Activated B cell treated with CpG ODN at 0.5 μM for 24 hours (primary cell): Measurements from ENCODE around the gene SLC47A1. TPM values are rescaled to one million over a fixed set of nuclear protein-coding genes. Genes with fewer than 3 reads are reported as not detected.

ENCODE experiments used
- ATAC-seq: fragments of 200-7000 bp; cut with Tn5 transposase; one replicate; pipeline ENCODE4 v1.10.0; 2021; ENCODE audit warnings: low read depth, mild to moderate bottlenecking, moderate library complexity
- CTCF ChIA-PET: fragments of 350-600 bp; sonication (Branson Sonifier 250); formaldehyde crosslinking; loops from one replicate; lab custom pipeline; 2021; ENCODE audit warnings: antibody characterized with exemption; lab: Charles Lee
- POLR2A ChIA-PET: fragments of 350-600 bp; sonication (Branson Sonifier 250); formaldehyde crosslinking; loops from one replicate; lab custom pipeline; 2021; ENCODE audit warnings: antibody characterized with exemption; lab: Charles Lee
- DNase-seq: peaks from one replicate; pipeline ENCODE4 v3.0.0; 2022
- H3K27ac Mint-ChIP-seq: one replicate; pipeline ENCODE4 v1.8.0; 2020; ENCODE audit warnings: mixed read lengths
- H3K27me3 Mint-ChIP-seq: one replicate; pipeline ENCODE4 v1.8.0; 2021; ENCODE audit warnings: mixed read lengths
- H3K36me3 Mint-ChIP-seq: one replicate; pipeline ENCODE4 v1.8.0; 2021; ENCODE audit warnings: low read depth, mixed read lengths
- H3K4me1 Mint-ChIP-seq: one replicate; pipeline ENCODE4 v1.8.0; 2021; ENCODE audit warnings: mixed read lengths
- H3K4me3 Mint-ChIP-seq: one replicate; pipeline ENCODE4 v1.8.0; 2020; ENCODE audit warnings: mild to moderate bottlenecking, mixed read lengths
- H3K9me3 Mint-ChIP-seq: one replicate; pipeline ENCODE4 v1.8.0; 2020; ENCODE audit warnings: mixed read lengths
- intact Hi-C: fragments of 100-400 bp; cut with micrococcal nuclease; formaldehyde crosslinking; loops from one replicate; pipeline ENCODE4 v1.15.1; 2024
- total RNA-seq: library from RNA; stranded (reverse); gene quantifications from 2 replicates; pipeline ENCODE4 v1.2.3, GENCODE V29; 2022
- TF ChIP-seq, protein P1 (sequence below): fragments of 200-600 bp; IDR thresholded peaks from one replicate; pipeline ENCODE4 v1.8.0; 2022; ENCODE audit warnings: antibody characterized with exemption, mild to moderate bottlenecking

The SLC47A1 gene
- total RNA-seq, 1 donor from 2014 or later, result 0.11 TPM

DNA sequence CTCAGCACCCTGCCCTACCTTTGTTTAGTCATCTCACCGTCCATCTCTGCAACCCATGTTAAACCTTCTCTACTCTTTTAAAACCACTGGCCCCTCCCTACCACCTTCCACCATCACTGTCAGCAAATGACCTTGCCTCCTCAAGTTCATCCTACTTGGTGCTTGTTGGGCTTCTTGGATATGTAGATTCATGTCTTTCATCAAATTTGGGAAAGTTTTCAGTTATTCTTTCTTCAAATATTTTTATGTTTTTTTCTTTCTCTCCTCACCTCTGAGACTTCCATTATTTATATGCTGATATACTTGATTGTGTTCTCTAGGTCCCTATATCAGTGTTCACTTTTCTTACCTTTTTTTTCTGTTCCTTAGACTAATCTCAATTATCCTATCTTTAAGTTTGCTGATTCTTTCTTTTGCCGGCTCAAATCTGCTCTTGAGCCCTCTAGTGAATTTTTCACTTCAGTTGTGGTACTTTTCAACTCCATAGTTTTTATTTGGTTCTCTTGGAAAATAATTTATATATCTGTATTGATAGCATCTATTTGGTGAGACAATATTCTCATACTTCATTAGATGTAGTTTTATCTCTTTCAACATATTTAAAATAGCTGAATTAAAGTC, 86.2 kb downstream of the SLC47A1 start:
- ATAC-seq, result no peak
- CTCF ChIA-PET, result no interaction called here
- Mint-ChIP-seq H3K9me3 (peaks cover 27% of the 10 kb centered on the region), H3K27me3 (peaks cover 5% of the 10 kb centered on the region), H3K36me3 (peaks cover 13% of the 10 kb centered on the region), H3K27ac (no peak overlapping the region), H3K4me1 (no peaks in the 10 kb centered on the region), H3K4me3 (no peak overlapping the region)
- intact Hi-C loops, result no loop called here
- TF ChIP-seq, protein P1, sequence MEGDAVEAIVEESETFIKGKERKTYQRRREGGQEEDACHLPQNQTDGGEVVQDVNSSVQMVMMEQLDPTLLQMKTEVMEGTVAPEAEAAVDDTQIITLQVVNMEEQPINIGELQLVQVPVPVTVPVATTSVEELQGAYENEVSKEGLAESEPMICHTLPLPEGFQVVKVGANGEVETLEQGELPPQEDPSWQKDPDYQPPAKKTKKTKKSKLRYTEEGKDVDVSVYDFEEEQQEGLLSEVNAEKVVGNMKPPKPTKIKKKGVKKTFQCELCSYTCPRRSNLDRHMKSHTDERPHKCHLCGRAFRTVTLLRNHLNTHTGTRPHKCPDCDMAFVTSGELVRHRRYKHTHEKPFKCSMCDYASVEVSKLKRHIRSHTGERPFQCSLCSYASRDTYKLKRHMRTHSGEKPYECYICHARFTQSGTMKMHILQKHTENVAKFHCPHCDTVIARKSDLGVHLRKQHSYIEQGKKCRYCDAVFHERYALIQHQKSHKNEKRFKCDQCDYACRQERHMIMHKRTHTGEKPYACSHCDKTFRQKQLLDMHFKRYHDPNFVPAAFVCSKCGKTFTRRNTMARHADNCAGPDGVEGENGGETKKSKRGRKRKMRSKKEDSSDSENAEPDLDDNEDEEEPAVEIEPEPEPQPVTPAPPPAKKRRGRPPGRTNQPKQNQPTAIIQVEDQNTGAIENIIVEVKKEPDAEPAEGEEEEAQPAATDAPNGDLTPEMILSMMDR, result no peak
- DNase-seq, result no peak
- POLR2A ChIA-PET, result no interaction called here

DNA sequence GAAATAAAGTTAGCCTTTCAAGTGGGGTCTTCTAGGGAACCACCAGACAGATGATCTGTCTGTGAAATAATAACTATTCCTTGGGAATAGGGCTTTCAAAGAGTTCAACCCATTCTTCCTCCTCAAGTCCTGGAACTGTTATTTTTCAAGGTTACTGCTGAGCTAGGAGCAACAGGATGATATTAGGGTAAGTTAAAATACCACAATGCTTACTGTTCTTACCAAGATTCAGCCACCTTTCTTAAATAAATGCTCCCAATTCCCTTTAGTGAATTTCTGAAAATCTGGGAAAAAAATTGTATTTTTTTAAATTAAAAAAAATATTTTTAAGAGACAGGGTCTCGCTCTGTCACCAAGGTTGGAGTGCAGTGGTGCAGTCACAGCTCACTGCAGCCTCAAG, 88.0 kb downstream of the SLC47A1 start:
- TF ChIP-seq, protein P1, result no peak
- POLR2A ChIA-PET, result no interaction called here
- peaks cover 8% of the 10 kb centered on the region for H3K27me3 Mint-ChIP-seq
- DNase-seq (no peak), ATAC-seq (no peak)
- H3K9me3 Mint-ChIP-seq, result peaks cover 27% of the 10 kb centered on the region
- H3K4me3 Mint-ChIP-seq, result no peak overlapping the region
- no peak overlapping the region for H3K27ac Mint-ChIP-seq
- intact Hi-C loops, result no loop called here
- H3K36me3 Mint-ChIP-seq, result peaks cover 13% of the 10 kb centered on the region
- H3K4me1 Mint-ChIP-seq, result no peaks in the 10 kb centered on the region
- CTCF ChIA-PET, result no interaction called here

DNA sequence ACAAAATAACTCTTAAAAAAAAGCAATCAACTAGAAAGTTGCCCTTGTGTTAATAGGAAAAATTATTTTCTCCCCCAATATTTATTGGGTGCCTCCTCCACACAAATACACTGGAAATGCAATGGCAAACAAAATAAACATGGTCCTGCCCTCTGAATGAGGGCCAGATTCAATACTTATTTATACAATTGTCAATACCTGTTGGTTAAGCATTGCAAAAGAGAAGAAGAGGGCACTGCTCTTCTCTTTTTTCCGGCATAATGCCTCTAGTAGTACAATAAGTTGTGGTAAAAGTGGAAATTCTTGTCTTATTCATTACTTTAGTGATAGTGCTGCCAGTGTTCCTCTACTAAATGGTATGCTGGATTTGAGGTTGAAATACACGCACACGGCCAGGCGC, 92.4 kb downstream of the SLC47A1 start:
- Mint-ChIP-seq H3K4me3 (no peak overlapping the region), H3K9me3 (peaks cover 2% of the 10 kb centered on the region), H3K4me1 (no peaks in the 10 kb centered on the region), H3K27me3 (peaks cover 17% of the 10 kb centered on the region), H3K36me3 (no peaks in the 10 kb centered on the region), H3K27ac (no peak overlapping the region)
- POLR2A ChIA-PET, result no interaction called here
- intact Hi-C loops, result no loop called here
- no peak for ATAC-seq
- TF ChIP-seq, protein P1, result no peak
- CTCF ChIA-PET, result interaction anchor here (0.7 kb wide), 1 partner anchor 10 kb away, joined by 3 read pairs; no protein-coding TSS in a partner anchor
- no peak for DNase-seq

Other genes with a start within 250 kb of the SLC47A1 start
- 3.3 and 6.7 TPM in 2 replicates for gene B9D1, start 171.1 kb upstream of the SLC47A1 start, total RNA-seq
- gene MAPK7, start 155.4 kb upstream of the SLC47A1 start, total RNA-seq, result 20.0 and 24.0 TPM in 2 replicates
- gene MFAP4, start 146.7 kb upstream of the SLC47A1 start, total RNA-seq, result not detected in 2 replicates
- 0.51 TPM in 1 of 2 replicates, not detected in the other for gene RNF112, start 122.6 kb upstream of the SLC47A1 start, total RNA-seq
- gene ALDH3A2, start 114.9 kb downstream of the SLC47A1 start, total RNA-seq, result 18.3 and 19.3 TPM in 2 replicates
- gene SLC47A2, start 182.7 kb downstream of the SLC47A1 start, total RNA-seq, result not detected in 2 replicates
- gene ALDH3A1, start 214.4 kb downstream of the SLC47A1 start, total RNA-seq, result not detected in 2 replicates